MCF 10A (cell line): ENCODE results near the gene INF2. TPM values are rescaled to one million over a fixed set of nuclear protein-coding genes. Genes with fewer than 3 reads are reported as not detected.

Source experiments
- BruUV-seq: library from RNA; stranded (reverse); fragments of 400-500 nt; replicated peaks from 2 replicates; lab custom pipeline; 2021; lab: Mats Ljungman, UMichigan
- CTCF ChIA-PET: fragments of 300-600 bp; sonication (Branson Sonifier 250); formaldehyde crosslinking; extraction: SDS; loops from one replicate; lab custom pipeline; 2021; ENCODE audit warnings: antibody characterized with exemption, inconsistent platforms; lab: Yijun Ruan, JAX
- POLR2A ChIA-PET: fragments of 300-600, 350-650 bp; sonication (Branson Sonifier 250); formaldehyde crosslinking; extraction: SDS; loops from one replicate; lab custom pipeline; 2020; ENCODE audit warnings: antibody characterized with exemption, inconsistent platforms; lab: Yijun Ruan, JAX
- DNase-seq: peaks from one replicate; pipeline ENCODE4 v3.0.0-alpha.2; 2018; ENCODE audit not compliant: unreplicated experiment
- H3K27ac Mint-ChIP-seq: one replicate; pipeline ENCODE4 v1.8.0; 2022; ENCODE audit warnings: mild to moderate bottlenecking, low read depth, mixed read lengths; ENCODE audit not compliant: unreplicated experiment
- H3K27me3 Mint-ChIP-seq: one replicate; pipeline ENCODE4 v1.8.0; 2022; ENCODE audit warnings: mixed read lengths; ENCODE audit not compliant: insufficient read depth, unreplicated experiment
- H3K36me3 Mint-ChIP-seq: one replicate; pipeline ENCODE4 v1.8.0; 2022; ENCODE audit warnings: mild to moderate bottlenecking, moderate library complexity, mixed read lengths; ENCODE audit not compliant: insufficient read depth, unreplicated experiment
- H3K4me1 Mint-ChIP-seq: one replicate; pipeline ENCODE4 v1.8.0; 2022; ENCODE audit warnings: mixed read lengths; ENCODE audit not compliant: insufficient read depth, unreplicated experiment
- H3K4me3 Mint-ChIP-seq: one replicate; pipeline ENCODE4 v1.8.0; 2022; ENCODE audit warnings: mild to moderate bottlenecking, moderate library complexity, mixed read lengths; ENCODE audit not compliant: unreplicated experiment
- H3K9me3 Mint-ChIP-seq: one replicate; pipeline ENCODE4 v1.8.0; 2022; ENCODE audit warnings: mixed read lengths; ENCODE audit not compliant: unreplicated experiment
- intact Hi-C: fragments of 100-400 bp; cut with micrococcal nuclease; formaldehyde crosslinking; loops from 2 replicates; pipeline ENCODE4 v1.14.1; 2022
- total RNA-seq: library from RNA; stranded (reverse); gene quantifications from 2 replicates; pipeline ENCODE4 v1.2.3, GENCODE V29; 2022
- TF ChIP-seq, protein P1 (sequence below): fragments of 200-600 bp; IDR thresholded peaks from one replicate; pipeline ENCODE4 v1.8.0; 2022; ENCODE audit warnings: antibody characterized with exemption, mild to moderate bottlenecking; ENCODE audit not compliant: unreplicated experiment

INF2 gene
- total RNA-seq, 1 experiment from 2014 or later, result 102 TPM

DNA sequence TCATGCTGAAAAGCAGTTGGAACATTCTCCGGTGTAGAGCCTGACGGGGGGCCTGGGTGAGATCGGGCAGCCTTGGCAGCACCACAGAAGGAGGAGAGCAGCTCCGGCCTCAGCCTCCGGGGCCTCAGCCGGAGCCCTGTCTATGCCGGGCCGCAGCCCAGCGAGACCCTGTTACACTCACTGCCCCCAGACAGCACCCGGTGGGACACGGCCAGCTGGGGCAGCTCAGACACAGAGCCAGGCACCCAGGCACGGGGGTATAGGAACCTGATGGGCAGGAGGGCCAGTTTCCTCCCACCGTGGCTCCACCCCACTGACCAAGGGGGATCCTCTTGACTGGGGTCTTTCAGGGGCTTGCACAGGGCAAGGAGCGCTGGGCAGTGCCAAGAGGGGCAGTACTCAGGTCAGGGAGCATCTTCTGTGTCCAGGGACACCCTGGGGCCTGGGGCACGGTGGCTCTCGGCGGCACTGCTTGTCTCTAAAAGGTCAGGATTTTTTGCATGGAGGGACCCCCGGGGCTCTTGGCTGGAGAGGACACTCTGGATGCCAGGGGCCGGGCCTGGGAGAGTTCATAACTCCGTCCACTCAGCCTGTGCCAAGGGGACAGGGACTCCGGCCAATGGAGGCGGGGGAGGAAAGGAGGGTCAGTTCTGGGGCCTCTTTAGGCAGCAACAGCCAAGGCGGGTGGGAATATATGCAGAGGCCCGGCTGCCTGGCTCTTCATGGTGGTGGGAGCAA is 9.4 kb downstream of the INF2 start:
- Mint-ChIP-seq H3K4me3 (no peak overlapping the region), H3K36me3 (peaks cover 36% of the 10 kb centered on the region), H3K9me3 (no peaks in the 10 kb centered on the region), H3K4me1 (peaks cover 23% of the 10 kb centered on the region), H3K27me3 (no peaks in the 10 kb centered on the region), H3K27ac (no peak overlapping the region)
- CTCF ChIA-PET, result interaction anchor here (0.6 to 1.5 kb wide), 2 partner anchors 10 to 43 kb away, joined by 3 to 9 read pairs; no protein-coding TSS in a partner anchor
- TF ChIP-seq, protein P1, sequence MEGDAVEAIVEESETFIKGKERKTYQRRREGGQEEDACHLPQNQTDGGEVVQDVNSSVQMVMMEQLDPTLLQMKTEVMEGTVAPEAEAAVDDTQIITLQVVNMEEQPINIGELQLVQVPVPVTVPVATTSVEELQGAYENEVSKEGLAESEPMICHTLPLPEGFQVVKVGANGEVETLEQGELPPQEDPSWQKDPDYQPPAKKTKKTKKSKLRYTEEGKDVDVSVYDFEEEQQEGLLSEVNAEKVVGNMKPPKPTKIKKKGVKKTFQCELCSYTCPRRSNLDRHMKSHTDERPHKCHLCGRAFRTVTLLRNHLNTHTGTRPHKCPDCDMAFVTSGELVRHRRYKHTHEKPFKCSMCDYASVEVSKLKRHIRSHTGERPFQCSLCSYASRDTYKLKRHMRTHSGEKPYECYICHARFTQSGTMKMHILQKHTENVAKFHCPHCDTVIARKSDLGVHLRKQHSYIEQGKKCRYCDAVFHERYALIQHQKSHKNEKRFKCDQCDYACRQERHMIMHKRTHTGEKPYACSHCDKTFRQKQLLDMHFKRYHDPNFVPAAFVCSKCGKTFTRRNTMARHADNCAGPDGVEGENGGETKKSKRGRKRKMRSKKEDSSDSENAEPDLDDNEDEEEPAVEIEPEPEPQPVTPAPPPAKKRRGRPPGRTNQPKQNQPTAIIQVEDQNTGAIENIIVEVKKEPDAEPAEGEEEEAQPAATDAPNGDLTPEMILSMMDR, result no peak
- no peak for DNase-seq
- no TSS peak for BruUV-seq
- POLR2A ChIA-PET, result interaction anchor here (0.9 to 2.9 kb wide), 4 partner anchors 11 to 48 kb away, joined by 3 to 11 read pairs (median 4); no protein-coding TSS in a partner anchor
- intact Hi-C loops, result no loop called here

- Mint-ChIP-seq H3K36me3 (peaks cover 42% of the 10 kb centered on the region), H3K4me1 (peaks cover 19% of the 10 kb centered on the region), H3K9me3 (no peaks in the 10 kb centered on the region), H3K4me3 (no peak overlapping the region), H3K27me3 (no peaks in the 10 kb centered on the region), H3K27ac (no peak overlapping the region)
- BruUV-seq, result no TSS peak
- ChIA-PET POLR2A (no interaction called here), CTCF (no interaction called here)
- DNase-seq, result no peak
- intact Hi-C loops, result no loop called here
- TF ChIP-seq, protein P1, result no peak
These were observed 10.0 kb downstream of the INF2 start for GRCh38 chr14:104699426-104699748.

GRCh38 chr14:104700225-104700651 is 10.8 kb downstream of the INF2 start:
- H3K27ac Mint-ChIP-seq, result no peak overlapping the region
- no peaks in the 10 kb centered on the region for H3K27me3 Mint-ChIP-seq
- POLR2A ChIA-PET, result no interaction called here
- peaks cover 17% of the 10 kb centered on the region for H3K4me1 Mint-ChIP-seq
- intact Hi-C loops, result no loop called here
- no TSS peak for BruUV-seq
- no peaks in the 10 kb centered on the region for H3K9me3 Mint-ChIP-seq
- CTCF ChIA-PET, result interaction anchor here (0.8 kb wide), 1 partner anchor 68 kb away, joined by 3 read pairs; no protein-coding TSS in a partner anchor
- H3K4me3 Mint-ChIP-seq, result no peak overlapping the region
- H3K36me3 Mint-ChIP-seq, result peaks cover 50% of the 10 kb centered on the region
- DNase-seq, result no peak
- TF ChIP-seq, protein P1, result no peak

DNA sequence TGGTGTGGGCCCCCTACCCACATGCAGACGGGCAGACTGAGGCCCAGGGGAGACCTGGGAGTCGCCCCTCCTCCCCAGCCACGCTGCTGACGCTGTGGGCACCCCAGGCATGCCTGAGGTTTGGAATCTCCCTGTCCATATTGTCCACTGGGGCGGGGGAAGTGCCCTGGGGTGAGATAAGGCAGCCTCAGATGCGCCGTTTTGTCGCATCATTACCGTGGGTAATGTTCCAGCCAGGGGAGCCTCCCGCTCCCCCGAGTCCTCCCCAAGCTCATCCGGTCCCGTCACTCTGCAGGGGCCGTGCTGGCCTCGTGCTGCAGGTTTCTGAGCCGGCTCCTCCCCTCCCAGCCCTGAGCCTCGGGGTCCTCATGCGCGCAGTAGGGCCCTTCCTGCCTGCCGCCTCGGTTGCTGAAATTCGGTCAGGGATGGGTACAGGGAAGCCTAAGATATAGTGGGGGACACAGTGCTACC is 11.4 kb downstream of the INF2 start:
- no peaks in the 10 kb centered on the region for H3K27me3 Mint-ChIP-seq
- POLR2A ChIA-PET, result no interaction called here
- no peak for DNase-seq
- TF ChIP-seq, protein P1, result no peak
- H3K4me3 Mint-ChIP-seq, result no peak overlapping the region
- H3K36me3 Mint-ChIP-seq, result peaks cover 56% of the 10 kb centered on the region
- no peaks in the 10 kb centered on the region for H3K9me3 Mint-ChIP-seq
- peaks cover 11% of the 10 kb centered on the region for H3K4me1 Mint-ChIP-seq
- no TSS peak for BruUV-seq
- intact Hi-C loops, result no loop called here
- no peak overlapping the region for H3K27ac Mint-ChIP-seq
- CTCF ChIA-PET, result interaction anchor here (0.8 kb wide), 1 partner anchor 68 kb away, joined by 3 read pairs; no protein-coding TSS in a partner anchor
